HL-60/S4 treated with phorbol 12-myristate 13-acetate at 8.2 ng/mL for 4 days and 3 days (cell line): ENCODE data around the gene SHTN1.

Experiments
- in situ Hi-C: fragments of 300-500 bp; cut with MboI; formaldehyde crosslinking; loops from 2 replicates; pipeline ENCODE4 v1.15.0; 2022; ENCODE audit warnings: low sequenced_read_pairs

Gene SHTN1

GRCh38 chr10:116875897-116876296 is 129.1 kb downstream of the SHTN1 start:
- in situ Hi-C loops = no loop called here

GRCh38 chr10:116873134-116873533 is 131.9 kb downstream of the SHTN1 start:
- in situ Hi-C loops = no loop called here

- in situ Hi-C loops = no loop called here
These were observed 134.0 kb downstream of the SHTN1 start for GRCh38 chr10:116870949-116871348.

- in situ Hi-C loops = no loop called here
These were observed 136.3 kb downstream of the SHTN1 start for GRCh38 chr10:116868722-116869121.

- in situ Hi-C loops = no loop called here
These were observed 136.8 kb downstream of the SHTN1 start for GRCh38 chr10:116868198-116868676.

- in situ Hi-C loops = no loop called here
These were observed 137.9 kb downstream of the SHTN1 start for GRCh38 chr10:116866987-116867595.

- in situ Hi-C loops = no loop called here
These were observed 138.9 kb downstream of the SHTN1 start for GRCh38 chr10:116866066-116866465.

- in situ Hi-C loops = no loop called here
These were observed 140.6 kb downstream of the SHTN1 start for GRCh38 chr10:116864436-116864835.

GRCh38 chr10:116861796-116862195 is 143.2 kb downstream of the SHTN1 start:
- in situ Hi-C loops = no loop called here

GRCh38 chr10:116857156-116857555 is 147.8 kb downstream of the SHTN1 start:
- in situ Hi-C loops = no loop called here

GRCh38 chr10:116853701-116854100 is 151.3 kb downstream of the SHTN1 start:
- in situ Hi-C loops = no loop called here

GRCh38 chr10:116853287-116853686 is 151.7 kb downstream of the SHTN1 start:
- in situ Hi-C loops = no loop called here

- in situ Hi-C loops = no loop called here
These were observed 152.7 kb downstream of the SHTN1 start for GRCh38 chr10:116852246-116852645.

GRCh38 chr10:116850058-116850611 is 154.9 kb downstream of the SHTN1 start:
- in situ Hi-C loops = no loop called here

- in situ Hi-C loops = no loop called here
These were observed 155.5 kb downstream of the SHTN1 start, which contains the start of gene ENO4 for GRCh38 chr10:116849248-116850057. ENO4 (plus strand) TSS chr10:116849499; CDS start chr10:116849567, 68 bp downstream.

GRCh38 chr10:116848944-116849247 is 156.1 kb downstream of the SHTN1 start:
- in situ Hi-C loops = no loop called here

GRCh38 chr10:116848032-116848943 is 156.7 kb downstream of the SHTN1 start:
- in situ Hi-C loops = no loop called here

GRCh38 chr10:116845823-116846222 is 159.2 kb downstream of the SHTN1 start:
- in situ Hi-C loops = no loop called here

GRCh38 chr10:116840389-116841075 is 164.5 kb downstream of the SHTN1 start:
- in situ Hi-C loops = no loop called here

- in situ Hi-C loops = no loop called here
These were observed 166.8 kb downstream of the SHTN1 start for GRCh38 chr10:116838143-116838725.
